Sigmoid colon (tissue), 7 donors: Measurements from ENCODE around the gene NR2F1. TPM values are rescaled to one million over a fixed set of nuclear protein-coding genes. Genes with fewer than 3 reads are reported as not detected.
A peak's percentile ranks its signal among the peaks of the same experiment; 100 is the strongest.

ENCODE experiments used
- DNase-seq: peaks from one replicate; pipeline ENCODE4 v3.0.0-alpha.2; 2019
- H3K27ac ChIP-seq, 4 donors: fragments of 200-600 bp; sonication (generic); one replicate each; pipeline ENCODE4 v1.5.1; 2016 to 2019; ENCODE audit warnings: mild to moderate bottlenecking in 1 of 4
- H3K27me3 ChIP-seq, 3 donors: fragments of 200-600 bp; sonication (generic); one replicate each; pipeline ENCODE4 v1.5.1; 2019; ENCODE audit warnings: mild to moderate bottlenecking in 1 of 3
- H3K36me3 ChIP-seq, 4 donors: fragments of 200-600 bp; sonication (generic); one replicate each; pipeline ENCODE4 v1.5.1; 2016 to 2019
- H3K4me1 ChIP-seq, 4 donors: fragments of 200-600 bp; sonication (generic); one replicate each; pipeline ENCODE4 v1.5.1; 2017 to 2019
- H3K4me3 ChIP-seq, 4 donors: fragments of 200-600 bp; sonication (generic); one replicate each; pipeline ENCODE4 v1.5.1; 2017 to 2019; ENCODE audit warnings: mild to moderate bottlenecking in 2 of 4, moderate library complexity in 1 of 4
- H3K9me3 ChIP-seq, 4 donors: fragments of 200-600 bp in 3 of 4; sonication (generic) in 3 of 4; one replicate each; pipeline versions ENCODE4 v1.5.1 to v1.6.1; 2013 to 2019
- CTCF ChIP-seq, 4 experiments: fragments of 450-650 bp in 3 of 4; fragments of 200-600 bp in 1 of 4; IDR thresholded peaks; one replicate each; pipeline ENCODE4 v1.5.1; 2016 to 2019; ENCODE audit warnings: antibody characterized with exemption in 4 of 4, mild to moderate bottlenecking in 3 of 4, moderate library complexity in 2 of 4
- EP300 ChIP-seq, 4 donors: sonication (generic); formaldehyde crosslinking; IDR thresholded peaks; one replicate each; pipeline ENCODE4 v1.6.1; 2017; ENCODE audit warnings: antibody characterized with exemption in 4 of 4
- POLR2A ChIP-seq, 2 donors: fragments of 450-650 bp; IDR thresholded peaks; one replicate each; pipeline ENCODE4 v1.6.1; 2016; ENCODE audit warnings: antibody characterized with exemption in 2 of 2, mild to moderate bottlenecking in 2 of 2, moderate library complexity in 2 of 2
- POLR2AphosphoS5 ChIP-seq, 4 donors: sonication (generic); formaldehyde crosslinking; IDR thresholded peaks; one replicate each; pipeline ENCODE4 v1.6.1; 2017; ENCODE audit warnings: antibody characterized with exemption in 4 of 4
- WGBS, 2 donors: extraction: QIAGEN DNeasy Blood & Tissue Kit; methylation state at CpG; one replicate each; pipeline ENCODE4 v1.1.7; 2013; 5-methylcytosine and 5-hydroxymethylcytosine counted together
- intact Hi-C: fragments of 100-400 bp; cut with DNase I; formaldehyde crosslinking; loops from one replicate; pipeline ENCODE4 v1.15.1; 2023
- polyA plus RNA-seq, 3 donors: library from polyadenylated mRNA; stranded (reverse); fragments of 200-250 nt; gene quantifications; one replicate each; pipeline ENCODE4 v1.2.3, GENCODE V29; 2013
- total RNA-seq, 4 donors: library from RNA; depleted of rRNA; stranded (reverse); fragments of >200 nt; gene quantifications; one replicate each; pipeline ENCODE4 v1.1.0, GENCODE V29; 2016
- donor health status: healthy with polysubstance abuse.
- donor health status: Bipolar disorder and iron deficiency.
- donor health status: healthy.

Gene NR2F1
- total and polyA plus RNA-seq, 7 donors = 1.4 to 24.1 (median 16.3) TPM

GRCh38 chr5:93599399-93600120 is 16.5 kb downstream of the NR2F1 start:
- TF ChIP-seq POLR2A (IDR thresholded peaks at IDR 0.05) (no peak), POLR2AphosphoS5 (IDR thresholded peaks at IDR 0.05) (no peak), EP300 (IDR thresholded peaks at IDR 0.05) (no peak), CTCF (IDR thresholded peaks at IDR 0.05) (no peak)
- Histone ChIP-seq H3K4me3 (no peak overlapping the region), H3K27ac (peak overlapping the region in 1 of 4 donors; percentile 80), H3K36me3 (peaks cover 0 to 4% (median 0%) of the 10 kb centered on the region in 4 donors), H3K27me3 (peaks cover 9 to 95% (median 20%) of the 10 kb centered on the region in 3 donors), H3K9me3 (no peaks in the 10 kb centered on the region), H3K4me1 (peaks cover 0 to 8% (median 7%) of the 10 kb centered on the region in 4 donors)
- DNase-seq = no peak
- WGBS, 2 donors = 20 to 25% methylated on average over 17 of the region's 17 CpGs
- intact Hi-C loops = no loop called here

GRCh38 chr5:93600409-93601070 is 17.5 kb downstream of the NR2F1 start:
- Histone ChIP-seq H3K27ac (peak overlapping the region in 1 of 4 donors; percentile 80), H3K9me3 (no peaks in the 10 kb centered on the region), H3K4me1 (peaks cover 0 to 8% (median 7%) of the 10 kb centered on the region in 4 donors), H3K4me3 (no peak overlapping the region), H3K36me3 (no peaks in the 10 kb centered on the region), H3K27me3 (peaks cover 9 to 95% (median 19%) of the 10 kb centered on the region in 3 donors)
- TF ChIP-seq CTCF (IDR thresholded peaks at IDR 0.05) = no peak
- TF ChIP-seq EP300 (IDR thresholded peaks at IDR 0.05) = no peak
- no peak for TF ChIP-seq POLR2AphosphoS5 (IDR thresholded peaks at IDR 0.05)
- no peak for TF ChIP-seq POLR2A (IDR thresholded peaks at IDR 0.05)
- DNase-seq = no peak
- WGBS, 2 donors = 12 to 15% methylated on average over 8 of the region's 8 CpGs
- intact Hi-C loops = no loop called here

GRCh38 chr5:93601071-93601801 is 18.2 kb downstream of the NR2F1 start:
- DNase-seq = no peak
- Histone ChIP-seq H3K4me3 (no peak overlapping the region), H3K36me3 (no peaks in the 10 kb centered on the region), H3K9me3 (no peaks in the 10 kb centered on the region), H3K27me3 (peaks cover 9 to 95% (median 26%) of the 10 kb centered on the region in 3 donors), H3K4me1 (peaks cover 0 to 8% (median 7%) of the 10 kb centered on the region in 4 donors), H3K27ac (peak overlapping the region in 1 of 4 donors; percentile 80)
- intact Hi-C loops = no loop called here
- TF ChIP-seq EP300 (IDR thresholded peaks at IDR 0.05) (no peak), CTCF (IDR thresholded peaks at IDR 0.05) (no peak), POLR2A (IDR thresholded peaks at IDR 0.05) (no peak), POLR2AphosphoS5 (IDR thresholded peaks at IDR 0.05) (no peak)
- WGBS, 2 donors = 30 to 39% methylated on average over 3 of the region's 3 CpGs

- peaks cover 9 to 95% (median 31%) of the 10 kb centered on the region in 3 donors for H3K27me3 ChIP-seq
- no peak for DNase-seq
- intact Hi-C loops = no loop called here
- H3K36me3 ChIP-seq = no peaks in the 10 kb centered on the region
- no peak overlapping the region for H3K4me3 ChIP-seq
- H3K9me3 ChIP-seq = no peaks in the 10 kb centered on the region
- H3K27ac ChIP-seq = peak overlapping the region in 1 of 4 donors; percentile 80
- 21 to 22% methylated on average over 9 of the region's 9 CpGs for WGBS, 2 donors
- peaks cover 0 to 8% (median 7%) of the 10 kb centered on the region in 4 donors for H3K4me1 ChIP-seq
- TF ChIP-seq POLR2AphosphoS5 (IDR thresholded peaks at IDR 0.05) (no peak), CTCF (IDR thresholded peaks at IDR 0.05) (no peak), POLR2A (IDR thresholded peaks at IDR 0.05) (no peak), EP300 (IDR thresholded peaks at IDR 0.05) (no peak)
Measured at GRCh38 chr5:93601802-93602155, 18.8 kb downstream of the NR2F1 start.
